T-helper 2 cell treated with Interferon-gamma antibody and Interleukin-4, amounts not matched to agents 5 μg/mL and 100 μg/mL, for 36 hours (primary cell): Measurements from ENCODE around the gene TBC1D5.
"Not testable (repeated sequence)": the region's sequence is repeated elsewhere in the genome, so short reads cannot be mapped to it uniquely, and the experiment has no call there.

Experiments used
- DNase-seq: peaks from one replicate; pipeline ENCODE4 v3.0.0; 2021; ENCODE audit warnings: low spot score
- H3K27ac Mint-ChIP-seq: one replicate; pipeline ENCODE4 v1.8.0; 2021; ENCODE audit warnings: mild to moderate bottlenecking, mixed read lengths
- H3K27me3 Mint-ChIP-seq: one replicate; pipeline ENCODE4 v1.8.0; 2021; ENCODE audit warnings: low read depth, mixed read lengths
- H3K36me3 Mint-ChIP-seq: one replicate; pipeline ENCODE4 v1.8.0; 2021; ENCODE audit warnings: low read depth, mixed read lengths
- H3K4me1 Mint-ChIP-seq: one replicate; pipeline ENCODE4 v1.8.0; 2021; ENCODE audit warnings: low read depth, mixed read lengths
- H3K4me3 Mint-ChIP-seq: one replicate; pipeline ENCODE4 v1.8.0; 2022; ENCODE audit warnings: mild to moderate bottlenecking, moderate library complexity, mixed read lengths
- H3K9me3 Mint-ChIP-seq: one replicate; pipeline ENCODE4 v1.8.0; 2021; ENCODE audit warnings: mixed read lengths

The TBC1D5 gene

GRCh38 chr3:17402442-17402841 is 340.0 kb downstream of the TBC1D5 start:
- H3K36me3 Mint-ChIP-seq = peaks cover 7% of the 10 kb centered on the region
- no peaks in the 10 kb centered on the region for H3K9me3 Mint-ChIP-seq
- no peak overlapping the region for H3K4me3 Mint-ChIP-seq
- no peak overlapping the region for H3K27ac Mint-ChIP-seq
- no peaks in the 10 kb centered on the region for H3K4me1 Mint-ChIP-seq
- no peaks in the 10 kb centered on the region for H3K27me3 Mint-ChIP-seq
- DNase-seq = no peak

- no peaks in the 10 kb centered on the region for H3K9me3 Mint-ChIP-seq
- H3K27me3 Mint-ChIP-seq = no peaks in the 10 kb centered on the region
- H3K36me3 Mint-ChIP-seq = peaks cover 9% of the 10 kb centered on the region
- H3K27ac Mint-ChIP-seq = no peak overlapping the region
- H3K4me1 Mint-ChIP-seq = no peaks in the 10 kb centered on the region
- DNase-seq = no peak
- H3K4me3 Mint-ChIP-seq = no peak overlapping the region
These were observed 340.5 kb downstream of the TBC1D5 start for GRCh38 chr3:17401912-17402311.

GRCh38 chr3:17399586-17399985 is 342.8 kb downstream of the TBC1D5 start:
- H3K9me3 Mint-ChIP-seq = no peaks in the 10 kb centered on the region
- no peak for DNase-seq
- H3K36me3 Mint-ChIP-seq = peaks cover 7% of the 10 kb centered on the region
- H3K4me1 Mint-ChIP-seq = no peaks in the 10 kb centered on the region
- no peak overlapping the region for H3K4me3 Mint-ChIP-seq
- no peaks in the 10 kb centered on the region for H3K27me3 Mint-ChIP-seq
- H3K27ac Mint-ChIP-seq = no peak overlapping the region

- no peak for DNase-seq
- Mint-ChIP-seq H3K4me1 (no peaks in the 10 kb centered on the region), H3K27me3 (no peaks in the 10 kb centered on the region), H3K36me3 (peaks cover 4% of the 10 kb centered on the region), H3K27ac (no peak overlapping the region), H3K4me3 (no peak overlapping the region), H3K9me3 (no peaks in the 10 kb centered on the region)
These were observed 343.4 kb downstream of the TBC1D5 start for GRCh38 chr3:17398959-17399551.

GRCh38 chr3:17396036-17396435 is 346.4 kb downstream of the TBC1D5 start:
- no peak overlapping the region for H3K27ac Mint-ChIP-seq
- peaks cover 15% of the 10 kb centered on the region for H3K36me3 Mint-ChIP-seq
- H3K4me3 Mint-ChIP-seq = no peak overlapping the region
- H3K27me3 Mint-ChIP-seq = no peaks in the 10 kb centered on the region
- DNase-seq = no peak
- H3K4me1 Mint-ChIP-seq = no peaks in the 10 kb centered on the region
- H3K9me3 Mint-ChIP-seq = peaks cover 9% of the 10 kb centered on the region

GRCh38 chr3:17394541-17395155 is 347.8 kb downstream of the TBC1D5 start:
- Mint-ChIP-seq H3K4me3 (no peak overlapping the region), H3K36me3 (peaks cover 15% of the 10 kb centered on the region), H3K4me1 (no peaks in the 10 kb centered on the region), H3K27me3 (no peaks in the 10 kb centered on the region), H3K9me3 (peaks cover 9% of the 10 kb centered on the region), H3K27ac (no peak overlapping the region)
- no peak for DNase-seq

- H3K27ac Mint-ChIP-seq, H3K4me1 Mint-ChIP-seq, DNase-seq, H3K27me3 Mint-ChIP-seq, H3K9me3 Mint-ChIP-seq, H3K4me3 Mint-ChIP-seq: not testable (repeated sequence)
- peaks cover 15% of the 10 kb centered on the region for H3K36me3 Mint-ChIP-seq
These were observed 349.9 kb downstream of the TBC1D5 start for GRCh38 chr3:17392516-17392915.

- H3K27ac Mint-ChIP-seq = no peak overlapping the region
- H3K4me3 Mint-ChIP-seq = no peak overlapping the region
- peaks cover 12% of the 10 kb centered on the region for H3K36me3 Mint-ChIP-seq
- no peaks in the 10 kb centered on the region for H3K4me1 Mint-ChIP-seq
- H3K9me3 Mint-ChIP-seq = peaks cover 9% of the 10 kb centered on the region
- no peaks in the 10 kb centered on the region for H3K27me3 Mint-ChIP-seq
- DNase-seq = no peak
These were observed 351.6 kb downstream of the TBC1D5 start for GRCh38 chr3:17390785-17391184.

- peaks cover 3% of the 10 kb centered on the region for H3K36me3 Mint-ChIP-seq
- H3K27me3 Mint-ChIP-seq = no peaks in the 10 kb centered on the region
- H3K27ac Mint-ChIP-seq = no peak overlapping the region
- no peaks in the 10 kb centered on the region for H3K4me1 Mint-ChIP-seq
- no peak for DNase-seq
- no peak overlapping the region for H3K4me3 Mint-ChIP-seq
- H3K9me3 Mint-ChIP-seq = peaks cover 4% of the 10 kb centered on the region
These were observed 355.3 kb downstream of the TBC1D5 start for GRCh38 chr3:17387108-17387507.

GRCh38 chr3:17386432-17386831 is 356.0 kb downstream of the TBC1D5 start:
- no peaks in the 10 kb centered on the region for H3K9me3 Mint-ChIP-seq
- H3K36me3 Mint-ChIP-seq = no peaks in the 10 kb centered on the region

GRCh38 chr3:17384567-17385296 is 357.7 kb downstream of the TBC1D5 start:
- DNase-seq = no peak
- no peaks in the 10 kb centered on the region for H3K4me1 Mint-ChIP-seq

More at GRCh38 chr3:17386432-17386831, 356.0 kb downstream of the TBC1D5 start:
- H3K4me3 Mint-ChIP-seq = no peak overlapping the region
- no peaks in the 10 kb centered on the region for H3K27me3 Mint-ChIP-seq
- H3K4me1 Mint-ChIP-seq = no peaks in the 10 kb centered on the region
- H3K27ac Mint-ChIP-seq = no peak overlapping the region
- DNase-seq = no peak

GRCh38 chr3:17373304-17373703 is 369.1 kb downstream of the TBC1D5 start:
- no peak for DNase-seq
- Mint-ChIP-seq H3K36me3 (peaks cover 2% of the 10 kb centered on the region), H3K27me3 (no peaks in the 10 kb centered on the region), H3K4me1 (no peaks in the 10 kb centered on the region), H3K4me3 (no peak overlapping the region), H3K9me3 (no peaks in the 10 kb centered on the region), H3K27ac (no peak overlapping the region)

More at GRCh38 chr3:17384567-17385296, 357.7 kb downstream of the TBC1D5 start:
- H3K4me3 Mint-ChIP-seq = no peak overlapping the region
- no peaks in the 10 kb centered on the region for H3K9me3 Mint-ChIP-seq
- no peaks in the 10 kb centered on the region for H3K27me3 Mint-ChIP-seq
- no peaks in the 10 kb centered on the region for H3K36me3 Mint-ChIP-seq
- no peak overlapping the region for H3K27ac Mint-ChIP-seq

GRCh38 chr3:17372362-17373210 is 369.8 kb downstream of the TBC1D5 start:
- H3K36me3 Mint-ChIP-seq = peaks cover 2% of the 10 kb centered on the region
- no peak overlapping the region for H3K4me3 Mint-ChIP-seq
- no peak for DNase-seq
- no peaks in the 10 kb centered on the region for H3K27me3 Mint-ChIP-seq
- no peaks in the 10 kb centered on the region for H3K9me3 Mint-ChIP-seq
- no peak overlapping the region for H3K27ac Mint-ChIP-seq
- no peaks in the 10 kb centered on the region for H3K4me1 Mint-ChIP-seq

- Mint-ChIP-seq H3K4me3 (no peak overlapping the region), H3K4me1 (no peaks in the 10 kb centered on the region), H3K27me3 (no peaks in the 10 kb centered on the region), H3K36me3 (peaks cover 2% of the 10 kb centered on the region), H3K27ac (no peak overlapping the region), H3K9me3 (no peaks in the 10 kb centered on the region)
- DNase-seq = no peak
These were observed 372.5 kb downstream of the TBC1D5 start for GRCh38 chr3:17369973-17370372.
